Measurements from ENCODE around the gene RARA.
A peak's percentile ranks its signal among the peaks of the same experiment; 100 is the strongest.

Gene RARA

GRCh38 chr17:40309031-40309948 lies at the start of gene RARA:
Gene RARA (plus strand): TSS chr17:40309180. CDS start chr17:40331219, 22,039 bp downstream.
- peak; percentile 39 for DNase-seq

GRCh38 chr17:40259505-40259904 lies 49.5 kb upstream of the RARA start:
- no peak for DNase-seq

DNA sequence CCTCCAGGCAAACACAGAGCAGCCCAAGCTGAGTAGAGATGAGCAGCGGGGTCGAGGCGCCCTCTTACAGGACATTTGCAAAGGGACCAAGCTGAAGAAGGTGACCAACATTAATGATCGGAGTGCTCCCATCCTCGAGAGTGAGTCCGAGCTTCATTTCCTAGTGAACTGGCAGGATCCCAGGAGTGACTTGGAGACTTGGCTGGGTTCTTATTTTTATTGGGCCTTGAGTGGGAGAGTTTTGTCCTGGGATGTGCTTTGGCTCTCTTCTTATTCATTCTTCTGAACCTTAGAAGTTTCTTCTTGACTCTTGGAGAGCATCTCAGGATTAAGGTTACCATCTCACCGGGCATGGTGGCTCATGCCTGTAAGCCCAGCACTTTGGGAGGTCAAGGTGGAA lies 48.5 kb upstream of the RARA start:
- no peak for DNase-seq

DNA sequence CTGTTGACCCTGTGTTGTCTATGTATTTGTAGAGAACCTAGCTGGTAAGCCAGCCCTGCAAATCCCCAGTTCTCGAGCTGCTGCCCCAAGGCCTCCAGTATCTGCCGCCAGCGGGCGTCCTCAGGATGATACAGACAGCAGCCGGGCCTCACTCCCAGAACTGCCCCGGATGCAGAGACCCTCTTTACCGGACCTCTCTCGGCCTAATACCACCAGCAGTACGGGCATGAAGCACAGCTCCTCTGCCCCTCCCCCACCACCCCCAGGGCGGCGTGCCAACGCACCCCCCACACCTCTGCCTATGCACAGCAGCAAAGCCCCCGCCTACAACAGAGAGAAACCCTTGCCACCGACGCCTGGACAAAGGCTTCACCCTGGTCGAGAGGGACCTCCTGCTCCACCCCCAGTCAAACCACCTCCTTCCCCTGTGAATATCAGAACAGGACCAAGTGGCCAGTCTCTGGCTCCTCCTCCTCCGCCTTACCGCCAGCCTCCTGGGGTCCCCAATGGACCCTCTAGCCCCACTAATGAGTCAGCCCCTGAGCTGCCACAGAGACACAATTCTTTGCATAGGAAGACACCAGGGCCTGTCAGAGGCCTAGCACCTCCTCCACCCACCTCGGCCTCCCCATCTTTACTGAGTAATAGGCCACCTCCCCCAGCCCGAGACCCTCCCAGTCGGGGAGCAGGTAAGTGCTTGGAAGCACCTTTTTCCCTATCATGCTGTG lies 44.4 kb upstream of the RARA start:
- no peak for DNase-seq

- DNase-seq: no peak
Observed at GRCh38 chr17:40265337-40265736, 43.6 kb upstream of the RARA start.

GRCh38 chr17:40266882-40267281 lies 42.1 kb upstream of the RARA start:
- no peak for DNase-seq

DNA sequence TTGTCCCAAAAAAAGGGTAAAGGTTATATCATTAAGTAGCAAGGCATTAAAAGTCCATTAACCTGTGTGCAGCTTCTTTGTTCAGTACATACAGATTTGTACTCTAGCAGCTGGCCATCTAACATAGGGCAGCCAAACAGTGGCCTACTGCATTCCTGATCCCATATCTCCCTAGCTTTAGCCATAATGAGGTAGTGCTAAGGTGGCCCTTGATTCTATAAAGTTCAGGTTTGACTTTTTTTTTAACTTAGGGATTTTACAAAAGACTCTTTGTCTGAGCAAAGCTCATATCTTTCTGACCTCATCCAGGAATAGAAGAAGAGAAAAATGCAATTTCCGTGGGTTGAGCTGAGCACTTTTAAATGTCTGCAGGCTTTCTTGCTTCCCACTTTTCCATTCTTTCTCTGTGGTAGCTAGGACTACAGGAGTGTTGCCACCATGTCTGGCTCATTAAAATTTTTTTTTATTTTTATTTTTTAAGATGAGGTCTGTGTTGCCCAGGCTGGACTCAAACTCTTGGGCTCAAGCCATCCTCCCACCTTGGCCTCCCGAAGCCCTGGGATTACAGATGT lies 40.8 kb upstream of the RARA start:
- no peak for DNase-seq

- no peak for DNase-seq
Observed at GRCh38 chr17:40278414-40278813, 30.6 kb upstream of the RARA start.

DNA sequence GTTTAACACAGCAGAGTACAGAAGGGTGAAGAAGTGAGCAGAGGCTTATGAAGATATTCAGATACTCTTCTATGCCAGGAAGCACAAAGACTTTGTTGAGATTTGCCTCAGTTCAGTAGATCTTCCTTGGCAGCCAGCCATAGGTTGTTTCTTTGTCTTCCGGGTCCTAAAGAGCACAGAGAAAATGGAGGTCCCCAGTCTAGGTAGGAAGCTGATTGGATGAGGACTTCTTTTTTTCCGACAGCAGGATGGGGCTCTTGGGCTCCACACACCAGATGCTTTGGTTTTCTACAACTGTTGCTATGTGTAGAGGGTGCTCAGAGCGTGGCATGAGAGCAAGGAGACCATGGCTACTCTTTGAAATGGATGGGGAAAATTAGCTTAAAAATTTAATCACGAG lies 29.6 kb upstream of the RARA start:
- no peak for DNase-seq

- no peak for DNase-seq
Observed at GRCh38 chr17:40281663-40282062, 27.3 kb upstream of the RARA start.

DNA sequence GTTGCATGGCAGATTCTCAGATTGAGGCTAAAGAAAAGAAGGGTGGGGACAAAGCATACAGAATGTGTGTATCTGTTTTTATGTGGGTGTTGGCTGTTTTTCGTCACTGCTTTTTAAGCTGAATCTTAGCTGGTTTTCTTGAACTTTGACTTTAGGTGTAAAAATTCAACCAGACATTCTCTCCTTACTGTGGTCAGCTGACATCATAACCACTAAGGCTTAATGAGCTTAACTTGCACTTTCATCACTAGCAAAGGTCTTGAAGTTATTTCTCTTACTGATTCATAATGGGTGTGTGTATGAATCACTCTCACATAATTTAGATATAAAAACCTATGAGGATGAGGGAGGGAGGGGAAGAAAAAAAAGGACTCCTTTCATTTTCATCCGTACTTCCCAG lies 25.3 kb upstream of the RARA start:
- DNase-seq: no peak

GRCh38 chr17:40284085-40284713 lies 24.8 kb upstream of the RARA start:
- no peak for DNase-seq

- DNase-seq: no peak
Observed at GRCh38 chr17:40286473-40286872, 22.5 kb upstream of the RARA start.

DNA sequence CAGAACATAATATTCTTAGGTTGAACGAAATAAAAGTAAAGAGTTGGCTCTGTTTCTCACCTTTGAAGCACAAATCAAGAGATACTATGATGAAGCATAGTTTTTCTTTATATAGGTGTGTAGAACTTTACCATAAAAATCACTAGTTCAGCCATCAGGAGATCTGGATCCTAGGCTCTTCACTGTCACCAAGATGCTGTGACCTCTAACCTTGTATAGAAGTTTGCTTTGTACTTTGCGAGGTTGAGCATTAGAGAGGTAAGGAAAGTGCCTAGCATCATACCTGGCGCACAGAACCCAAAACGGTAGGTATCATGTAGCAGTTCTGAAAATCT lies 21.9 kb upstream of the RARA start:
- DNase-seq: no peak

DNA sequence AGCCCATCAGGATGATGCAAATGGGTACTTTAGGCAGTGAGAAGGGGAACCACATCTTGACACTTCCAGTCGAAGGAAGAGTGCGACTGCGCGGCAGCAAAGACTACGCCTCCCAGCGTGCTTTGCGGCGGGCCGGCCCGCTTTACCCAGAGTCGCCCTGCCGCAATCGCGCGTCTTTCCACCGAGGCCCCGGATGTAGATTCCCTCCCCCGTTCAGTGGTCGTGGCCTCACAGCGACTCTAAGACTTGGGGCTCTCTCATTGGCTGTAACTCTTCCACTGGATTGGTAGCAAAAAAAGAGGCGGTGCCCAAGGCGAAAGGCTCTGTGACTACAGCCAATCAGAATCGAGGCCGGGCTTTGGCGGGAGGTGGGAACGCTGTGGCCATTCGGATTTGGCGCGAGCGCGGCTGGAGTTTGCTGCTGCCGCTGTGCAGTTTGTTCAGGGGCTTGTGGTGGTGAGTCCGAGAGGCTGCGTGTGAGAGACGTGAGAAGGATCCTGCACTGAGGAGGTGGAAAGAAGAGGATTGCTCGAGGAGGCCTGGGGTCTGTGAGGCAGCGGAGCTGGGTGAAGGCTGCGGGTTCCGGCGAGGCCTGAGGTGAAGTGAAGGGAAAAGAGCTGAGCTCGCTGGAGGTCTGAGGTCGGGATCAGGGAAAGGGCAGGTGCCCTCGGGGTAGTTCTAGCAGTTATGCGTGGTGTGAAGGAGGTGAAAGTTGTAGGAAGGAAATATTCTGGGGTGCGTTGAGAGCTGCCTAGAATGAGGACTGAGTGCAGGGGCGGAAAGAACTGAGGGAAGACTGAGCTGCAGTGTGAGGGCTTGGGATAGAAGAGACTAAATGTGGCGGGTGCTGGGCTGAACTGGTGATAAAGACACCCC lies 21.2 kb upstream of the RARA start, which contains the start of gene CDC6:
Gene CDC6 (plus strand): TSS at position 386 of the 876 bp plus-strand sequence. CDS start 1,542 bp downstream, outside the sequence.
- peak; percentile 99 for DNase-seq

- DNase-seq: peak; percentile 46
Observed at GRCh38 chr17:40290629-40291280, 18.2 kb upstream of the RARA start.

GRCh38 chr17:40291281-40291664 lies 17.7 kb upstream of the RARA start:
- DNase-seq: no peak

DNA sequence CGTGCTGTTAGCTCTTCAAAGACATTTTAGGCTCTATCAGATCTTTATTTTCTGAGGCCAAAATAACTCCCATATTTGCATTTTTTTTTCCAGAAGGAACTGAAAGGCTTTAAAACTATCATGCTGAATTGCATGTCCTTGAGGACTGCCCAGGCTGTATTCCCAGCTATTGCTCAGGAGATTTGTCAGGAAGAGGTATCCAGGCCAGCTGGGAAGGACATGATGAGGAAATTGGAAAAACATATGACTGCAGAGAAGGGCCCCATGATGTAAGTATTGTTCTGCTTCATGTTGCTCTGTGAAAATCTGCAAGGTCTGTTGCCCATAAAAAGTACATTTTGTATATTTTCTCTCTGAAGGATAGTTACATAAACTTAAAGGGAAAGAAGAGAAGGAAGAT lies 15.6 kb upstream of the RARA start:
- no peak for DNase-seq

GRCh38 chr17:40295488-40296436 lies 13.2 kb upstream of the RARA start:
- DNase-seq: no peak

- DNase-seq: no peak
Observed at GRCh38 chr17:40297511-40297910, 11.5 kb upstream of the RARA start.

GRCh38 chr17:40298726-40299125 lies 10.3 kb upstream of the RARA start:
- no peak for DNase-seq
